ENCODE data around the gene EXOG. TPM values are rescaled to one million over a fixed set of nuclear protein-coding genes. Genes with fewer than 3 reads are reported as not detected.

The EXOG gene
- total RNA-seq, 4 donors from 2014 or later, result 5.8 to 12.9 (median 9.0) TPM

DNA sequence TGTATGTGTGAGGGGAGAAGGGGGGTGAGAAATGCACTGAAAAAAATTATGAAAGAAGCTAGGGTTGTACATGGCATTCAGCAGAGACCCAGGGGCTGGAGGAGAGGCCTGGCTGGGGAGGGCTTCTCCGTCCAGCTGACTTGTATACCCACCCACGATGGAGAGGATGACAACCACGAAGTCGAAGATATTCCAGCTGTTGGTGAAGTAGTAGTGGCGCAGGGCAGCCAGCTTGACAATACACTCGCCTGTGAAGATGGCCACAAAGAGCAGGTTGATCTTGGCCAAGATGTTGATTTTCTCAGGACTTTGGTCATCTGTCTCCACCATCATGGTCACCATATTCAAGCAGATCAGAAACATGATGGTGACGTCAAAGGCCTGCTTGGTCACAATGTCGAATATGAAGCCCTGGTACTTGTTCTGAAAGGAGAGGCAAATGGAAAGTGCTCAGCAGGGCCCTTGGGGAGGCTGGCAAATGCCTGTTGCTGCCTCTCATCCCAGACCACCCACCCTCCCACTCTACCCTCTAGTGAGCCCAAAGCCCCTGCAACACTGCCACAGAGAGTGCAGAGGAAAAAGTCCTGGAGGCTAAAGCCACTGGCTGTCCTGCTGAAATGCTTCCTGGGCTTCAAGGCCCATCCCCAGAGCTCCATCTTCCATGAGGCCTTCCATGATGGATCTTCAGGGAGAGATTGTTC, 58.1 kb downstream of the EXOG start:
- ATAC-seq (ENCODE audit: low FRiP score), result no peak
- TF ChIP-seq, protein P1, sequence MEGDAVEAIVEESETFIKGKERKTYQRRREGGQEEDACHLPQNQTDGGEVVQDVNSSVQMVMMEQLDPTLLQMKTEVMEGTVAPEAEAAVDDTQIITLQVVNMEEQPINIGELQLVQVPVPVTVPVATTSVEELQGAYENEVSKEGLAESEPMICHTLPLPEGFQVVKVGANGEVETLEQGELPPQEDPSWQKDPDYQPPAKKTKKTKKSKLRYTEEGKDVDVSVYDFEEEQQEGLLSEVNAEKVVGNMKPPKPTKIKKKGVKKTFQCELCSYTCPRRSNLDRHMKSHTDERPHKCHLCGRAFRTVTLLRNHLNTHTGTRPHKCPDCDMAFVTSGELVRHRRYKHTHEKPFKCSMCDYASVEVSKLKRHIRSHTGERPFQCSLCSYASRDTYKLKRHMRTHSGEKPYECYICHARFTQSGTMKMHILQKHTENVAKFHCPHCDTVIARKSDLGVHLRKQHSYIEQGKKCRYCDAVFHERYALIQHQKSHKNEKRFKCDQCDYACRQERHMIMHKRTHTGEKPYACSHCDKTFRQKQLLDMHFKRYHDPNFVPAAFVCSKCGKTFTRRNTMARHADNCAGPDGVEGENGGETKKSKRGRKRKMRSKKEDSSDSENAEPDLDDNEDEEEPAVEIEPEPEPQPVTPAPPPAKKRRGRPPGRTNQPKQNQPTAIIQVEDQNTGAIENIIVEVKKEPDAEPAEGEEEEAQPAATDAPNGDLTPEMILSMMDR (IDR thresholded peaks at IDR 0.05), result no peak
- no peak for DNase-seq (ENCODE audit: low spot score)

DNA sequence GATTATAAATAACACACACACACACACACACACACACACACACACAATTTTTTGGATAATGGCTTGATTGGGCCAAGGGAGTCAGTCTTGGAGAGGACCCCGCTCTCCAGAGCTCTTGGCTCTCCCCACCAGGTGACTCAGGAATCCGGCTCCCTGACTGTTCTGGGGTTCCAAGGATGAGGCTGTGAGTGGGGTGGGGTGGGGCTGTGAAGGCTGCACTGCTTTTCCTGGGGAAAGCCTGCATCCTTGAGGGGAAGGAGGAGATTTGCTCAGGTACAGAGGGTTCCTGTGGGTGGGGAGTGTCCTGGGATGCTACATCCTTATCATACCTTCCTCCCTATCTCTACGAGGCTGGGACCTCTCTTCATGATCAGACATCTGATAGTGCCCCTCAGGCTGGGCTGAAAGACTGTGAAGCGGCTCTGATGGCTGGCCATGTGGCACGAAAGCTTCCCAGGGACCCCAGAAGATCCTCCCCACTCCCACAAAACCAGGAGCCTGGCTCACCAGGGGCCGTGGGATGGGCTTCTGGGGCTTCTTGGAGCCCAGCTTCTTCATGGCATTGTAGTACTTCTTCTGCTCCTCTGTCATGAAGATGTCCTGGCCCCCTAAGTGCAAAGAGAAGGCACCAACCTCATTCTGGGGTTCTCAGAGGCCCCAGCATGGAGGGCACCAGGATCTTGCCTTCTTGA, 59.2 kb downstream of the EXOG start:
- TF ChIP-seq, protein P1 (IDR thresholded peaks at IDR 0.05), result no peak
- DNase-seq (ENCODE audit: low spot score) (no peak), ATAC-seq (ENCODE audit: low FRiP score) (no peak)

DNA sequence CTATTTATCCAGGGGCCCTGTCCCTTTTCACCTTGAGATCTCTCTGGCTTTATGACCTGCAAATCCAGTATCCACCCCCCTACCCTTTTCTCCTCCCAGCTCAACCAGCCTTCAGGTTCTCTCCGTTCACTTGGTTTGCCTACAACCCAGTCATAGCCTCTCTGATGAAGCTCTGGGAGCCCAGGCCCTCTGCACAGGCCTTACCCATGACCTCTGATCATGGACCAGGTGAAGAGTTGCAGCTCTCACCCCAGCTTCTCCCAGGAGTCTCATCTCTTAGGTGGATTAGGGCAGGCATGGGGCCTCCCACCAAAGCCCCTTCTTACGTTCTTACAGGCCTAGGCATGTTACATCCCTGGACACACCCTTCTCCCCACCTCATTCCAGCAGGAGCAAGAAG, 59.8 kb downstream of the EXOG start:
- ATAC-seq (ENCODE audit: low FRiP score), result peak; percentile 30
- TF ChIP-seq, protein P1 (IDR thresholded peaks at IDR 0.05), result no peak
- no peak for DNase-seq (ENCODE audit: low spot score)

DNA sequence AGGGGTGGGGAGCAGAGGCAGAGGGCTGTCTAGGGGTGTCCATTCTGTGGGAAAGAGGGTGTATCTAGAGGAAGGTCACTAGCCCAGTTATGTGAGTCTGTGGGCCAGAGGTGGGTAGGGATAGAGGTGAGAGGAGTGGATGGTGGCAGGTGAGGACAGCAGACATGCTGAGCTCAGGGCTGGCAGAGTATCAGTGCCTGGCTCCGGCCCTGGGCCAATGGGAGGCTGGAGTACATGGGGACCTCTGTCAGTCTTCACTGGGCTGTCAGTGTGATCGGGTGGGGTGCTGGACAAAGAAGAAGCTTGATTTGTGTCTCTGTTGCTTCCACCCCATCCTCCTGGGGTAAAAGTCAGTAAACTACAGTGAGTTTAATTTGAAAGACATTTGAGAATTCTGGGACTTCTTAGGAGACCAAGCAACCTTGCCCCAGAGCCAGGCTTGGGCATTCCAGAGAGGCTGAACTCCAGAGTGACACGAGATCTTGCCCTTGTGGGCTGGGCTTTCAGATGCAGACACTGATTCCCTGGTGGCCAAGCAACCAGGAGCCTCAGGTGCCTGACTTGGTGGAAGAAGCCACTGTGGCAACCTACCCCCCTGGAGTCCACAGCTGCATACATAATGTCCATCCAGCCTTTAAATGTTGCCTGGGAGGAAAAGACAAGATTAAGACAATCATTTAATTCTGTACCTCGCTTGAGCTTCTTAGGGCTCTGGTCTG, 60.7 kb downstream of the EXOG start:
- DNase-seq (ENCODE audit: low spot score), result no peak
- TF ChIP-seq, protein P1 (IDR thresholded peaks at IDR 0.05), result no peak
- ATAC-seq (ENCODE audit: low FRiP score), result no peak

DNA sequence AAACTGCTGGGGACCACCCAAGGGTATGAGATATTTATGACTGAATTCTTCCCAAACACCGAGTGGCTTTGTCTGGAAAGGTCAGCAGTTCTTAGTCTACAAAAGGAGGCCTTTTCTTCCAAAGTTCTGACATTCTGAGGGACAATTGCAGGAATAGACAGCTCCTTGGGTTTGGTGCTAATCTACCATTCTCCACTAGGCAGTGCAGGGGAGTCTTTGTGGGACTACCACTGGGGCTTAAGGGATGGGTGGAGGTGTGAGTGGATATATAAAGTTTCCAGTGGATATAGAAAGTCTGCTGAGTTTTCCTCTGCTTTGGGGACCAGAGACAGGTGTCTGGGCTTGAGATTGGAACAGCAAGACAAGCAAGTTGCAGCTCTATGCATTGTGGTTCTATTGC, 62.7 kb downstream of the EXOG start:
- TF ChIP-seq, protein P1 (IDR thresholded peaks at IDR 0.05), result no peak
- no peak for ATAC-seq (ENCODE audit: low FRiP score)

DNA sequence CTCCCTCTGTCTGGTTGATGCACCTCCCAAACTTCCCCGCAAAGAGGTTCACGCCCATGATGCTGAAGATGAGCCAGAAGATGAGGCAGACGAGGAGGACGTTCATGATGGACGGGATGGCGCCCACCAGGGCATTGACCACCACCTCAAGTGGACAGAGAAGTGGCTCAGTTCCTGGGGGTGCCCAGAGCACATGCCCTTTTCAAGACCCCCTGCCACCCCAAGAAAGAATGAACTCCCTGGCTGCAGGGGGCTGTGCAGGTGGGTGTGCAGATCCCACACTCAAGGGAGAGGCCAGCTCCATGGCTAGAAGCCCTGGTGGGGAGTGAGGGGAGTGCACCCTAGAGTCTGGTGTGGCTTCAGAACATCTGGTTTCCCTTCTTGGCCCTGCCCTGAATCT, 64.1 kb downstream of the EXOG start:
- ATAC-seq (ENCODE audit: low FRiP score) (no peak), DNase-seq (ENCODE audit: low spot score) (no peak)
- TF ChIP-seq, protein P1 (IDR thresholded peaks at IDR 0.05), result no peak

More for the DNA sequence above, 62.7 kb downstream of the EXOG start:
- DNase-seq (ENCODE audit: low spot score), result no peak
